HG03432 (cell line): ENCODE data around the gene L2HGDH.
A peak's percentile ranks its signal among the peaks of the same experiment; 100 is the strongest.
"Not testable (repeated sequence)": the region's sequence is repeated elsewhere in the genome, so short reads cannot be mapped to it uniquely, and the experiment has no call there.

ENCODE experiments used
- ATAC-seq: cut with Tn5 transposase; IDR thresholded peaks from one replicate; pipeline ENCODE4 v1.9.1; 2021; ENCODE audit warnings: mild to moderate bottlenecking, moderate library complexity; ENCODE audit not compliant: unreplicated experiment

The L2HGDH gene

GRCh38 chr14:50340045-50340444 lies 28.0 kb upstream of the L2HGDH start:
- no peak for ATAC-seq

DNA sequence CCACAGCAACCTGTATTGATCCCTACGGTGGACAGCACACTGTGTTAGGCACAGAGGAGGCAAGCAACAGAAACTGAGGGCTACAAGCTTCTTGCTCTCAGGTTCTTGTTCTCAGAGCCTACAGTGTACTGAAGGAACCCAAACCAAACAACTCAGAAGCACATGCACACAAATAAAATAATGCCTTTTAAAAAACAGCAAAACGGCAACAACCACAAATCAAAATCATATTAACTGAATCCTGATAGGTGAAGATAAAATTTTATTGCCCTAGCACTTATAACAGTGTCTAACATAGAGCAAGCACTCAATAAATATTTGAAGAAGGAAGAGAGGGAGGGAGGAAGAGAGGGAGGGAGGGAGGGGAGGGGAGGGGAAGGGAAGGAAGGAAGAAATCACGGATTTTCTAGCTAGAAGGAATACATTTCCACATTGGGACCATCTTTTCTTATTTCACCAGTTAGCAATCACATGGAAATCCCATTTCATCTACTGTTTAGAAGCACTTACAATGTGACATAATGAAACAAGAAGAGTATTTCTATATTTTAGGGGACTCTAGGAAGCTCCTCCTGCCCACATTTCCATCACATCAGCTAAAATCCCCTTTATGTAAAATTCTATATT lies 27.3 kb upstream of the L2HGDH start:
- ATAC-seq, result no peak

- ATAC-seq, result no peak
Observed at GRCh38 chr14:50338587-50338986, 26.6 kb upstream of the L2HGDH start.

DNA sequence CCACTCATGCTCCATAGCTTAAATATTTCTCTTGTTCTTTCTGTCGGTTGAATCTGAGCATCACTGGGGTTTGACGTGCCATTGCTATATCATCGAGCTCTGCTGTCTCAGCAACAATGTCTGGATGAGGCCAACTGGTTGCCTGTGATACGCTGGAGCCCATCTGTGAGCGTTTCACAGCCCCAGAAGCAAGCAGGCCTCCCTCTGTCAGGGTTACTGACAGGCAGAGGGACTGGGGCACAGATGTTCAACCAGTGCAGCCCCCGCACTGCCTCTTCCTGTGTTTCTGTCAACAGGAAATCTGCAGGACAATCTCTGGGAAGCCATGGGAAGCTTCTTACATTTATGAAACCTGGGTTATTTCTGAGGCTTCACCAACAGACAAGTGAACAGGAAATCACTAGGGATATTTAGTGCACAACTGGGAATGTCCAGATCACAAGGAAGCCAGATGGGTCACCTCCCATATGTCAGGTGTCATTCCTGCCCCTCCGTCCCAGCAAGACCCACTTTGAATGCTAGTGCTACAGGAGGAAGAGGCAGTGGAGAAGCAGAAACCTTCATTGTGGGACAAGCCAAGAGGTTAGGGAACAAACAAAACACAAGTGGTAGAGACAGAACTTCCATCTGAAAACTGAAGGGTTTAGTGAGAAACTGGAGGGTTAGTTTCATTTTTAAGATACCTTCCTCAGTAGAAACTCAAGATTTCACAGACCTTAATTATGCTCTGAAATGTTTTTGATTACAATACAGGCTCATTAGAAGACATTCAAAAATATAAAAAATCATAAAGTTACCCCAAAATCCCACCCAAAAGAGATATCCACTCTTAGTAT lies 24.2 kb upstream of the L2HGDH start:
- ATAC-seq, result no peak

DNA sequence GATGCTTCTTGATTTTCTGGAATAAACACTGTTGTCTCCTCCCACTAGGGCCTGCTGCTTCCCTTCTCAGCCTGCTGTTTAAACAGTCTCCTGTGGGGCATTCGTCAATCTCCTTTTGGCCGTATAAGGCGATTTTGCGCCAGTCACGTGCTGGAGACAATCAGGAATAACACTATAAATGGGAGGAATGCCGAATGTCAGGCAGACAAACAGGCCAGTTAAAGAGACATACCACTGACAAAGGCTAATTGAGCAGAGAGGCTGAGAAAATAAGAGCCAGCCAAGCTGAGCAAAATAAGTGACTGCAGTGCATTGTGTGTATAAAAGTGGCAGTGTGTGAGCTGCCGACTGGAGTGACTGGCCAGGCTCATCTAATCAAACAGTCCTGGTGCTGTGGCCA lies 23.4 kb upstream of the L2HGDH start:
- no peak for ATAC-seq

DNA sequence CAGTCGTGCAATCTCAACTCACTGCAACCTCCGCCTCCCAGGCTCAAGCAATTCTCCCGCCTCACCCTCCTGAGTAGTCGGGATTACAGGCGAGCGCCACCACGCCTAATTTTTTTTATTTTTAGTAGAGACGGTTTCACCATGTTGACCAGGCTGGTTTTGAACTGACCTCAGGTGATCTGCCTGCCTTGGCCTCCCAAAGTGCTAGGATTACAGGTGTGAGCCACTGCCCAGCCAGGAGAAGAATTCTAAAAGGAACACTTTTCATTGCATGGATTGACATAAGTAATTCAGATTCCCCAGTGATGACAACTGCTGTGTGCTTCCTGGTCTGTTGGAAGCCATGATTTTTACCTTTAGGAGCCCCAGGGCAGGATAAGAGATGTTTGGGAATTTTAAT lies 22.2 kb upstream of the L2HGDH start:
- no peak for ATAC-seq

- no peak for ATAC-seq
Observed at GRCh38 chr14:50333014-50333509, 21.0 kb upstream of the L2HGDH start.

DNA sequence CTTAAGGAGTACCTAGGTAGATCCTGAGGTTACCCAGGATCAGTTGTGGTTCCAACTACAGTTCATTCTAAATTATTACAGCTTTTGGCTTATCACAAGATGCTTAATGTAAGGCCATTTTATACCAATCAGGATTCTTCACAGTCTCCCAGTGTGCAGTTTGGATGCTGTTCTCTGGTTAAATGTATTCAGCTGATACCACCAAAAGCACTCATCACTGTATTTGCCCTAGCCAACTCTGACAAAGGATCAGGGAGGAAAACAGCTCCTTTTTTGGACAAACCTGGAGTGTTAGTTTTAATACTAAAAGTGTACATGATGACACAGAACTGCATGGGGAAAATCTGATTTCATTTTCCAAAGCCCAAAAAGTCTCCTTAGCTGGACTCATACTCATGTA lies 19.6 kb upstream of the L2HGDH start:
- no peak for ATAC-seq

- ATAC-seq, result peak; percentile 85
Observed at GRCh38 chr14:50321009-50321660, 9.1 kb upstream of the L2HGDH start.

GRCh38 chr14:50320283-50320682 lies 8.3 kb upstream of the L2HGDH start:
- peak; percentile 52 for ATAC-seq

DNA sequence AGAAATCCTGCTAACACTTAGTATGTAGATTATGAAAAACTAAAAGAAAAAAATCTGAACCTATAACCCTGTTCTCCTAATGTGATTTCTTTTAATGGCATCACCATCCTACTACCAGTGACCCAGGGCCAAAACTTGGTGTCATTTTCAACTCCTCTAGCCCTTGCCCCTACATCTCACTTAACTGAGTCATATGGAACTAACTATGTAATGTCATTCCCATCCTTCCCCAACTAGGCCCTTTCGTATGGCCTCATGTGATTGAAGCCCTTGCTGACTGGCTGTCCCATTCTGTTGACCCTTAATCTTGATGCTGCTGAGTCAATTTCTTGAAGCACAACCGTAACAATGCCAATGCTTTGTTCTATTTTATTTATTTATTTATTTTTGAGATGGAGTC lies 7.7 kb upstream of the L2HGDH start:
- ATAC-seq, result no peak

DNA sequence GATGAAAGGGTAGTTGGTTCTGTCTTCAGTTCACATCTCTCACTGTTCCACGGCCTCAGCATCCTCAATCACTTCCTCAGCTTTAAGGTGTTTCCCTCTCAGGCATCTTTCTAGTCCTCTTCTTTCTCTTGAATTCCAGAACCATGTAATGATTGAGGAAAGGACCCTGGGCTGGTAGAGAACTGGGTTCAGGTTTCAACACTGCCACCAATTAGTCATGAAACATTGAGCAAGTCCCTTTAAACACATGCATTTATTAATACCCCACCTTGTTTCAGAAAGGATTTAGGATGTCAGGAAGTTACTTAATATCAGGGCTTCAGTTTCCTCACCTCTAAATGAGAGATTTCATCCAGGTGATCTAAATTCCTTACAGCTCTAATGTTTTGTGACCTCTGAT lies 7.3 kb upstream of the L2HGDH start:
- no peak for ATAC-seq

- ATAC-seq, result no peak
Observed at GRCh38 chr14:50318031-50318626, 6.1 kb upstream of the L2HGDH start.

DNA sequence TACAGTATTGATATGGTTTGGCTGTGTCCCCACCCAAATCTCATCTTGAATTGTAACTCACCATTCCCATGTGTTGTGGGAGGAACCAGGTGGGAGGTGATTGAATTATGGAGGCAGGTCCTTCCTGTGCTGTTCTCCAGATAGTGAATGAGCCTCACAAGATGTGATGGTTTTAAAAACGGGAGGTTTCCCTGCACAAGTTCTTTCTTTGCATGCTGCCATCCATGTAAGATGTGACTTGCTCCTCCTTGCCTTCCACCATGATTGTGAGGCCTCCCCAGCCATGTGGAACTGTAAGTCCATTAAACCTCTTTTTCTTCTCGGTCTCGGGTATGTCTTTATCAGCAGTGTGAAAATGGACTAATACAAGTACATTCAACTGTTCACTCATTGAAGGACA lies 2.1 kb upstream of the L2HGDH start:
- ATAC-seq, result not testable (repeated sequence)

DNA sequence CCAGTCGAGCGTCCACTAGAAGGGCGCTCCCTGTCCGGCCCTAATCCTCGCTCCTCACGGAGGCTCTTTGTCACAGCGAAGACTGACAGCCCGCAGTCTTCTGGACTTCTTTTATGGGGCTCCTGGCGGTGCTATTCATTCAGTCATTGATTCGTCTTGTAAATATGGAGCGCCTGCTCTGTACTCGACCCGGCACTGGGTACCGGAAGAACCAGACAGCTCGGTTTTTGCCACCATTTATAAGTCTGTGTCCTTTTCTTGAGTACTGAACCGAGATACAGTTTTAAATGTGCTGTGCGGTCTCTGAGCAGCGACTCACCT lies 665 bp upstream of the L2HGDH start:
- peak; percentile 29 for ATAC-seq

GRCh38 chr14:50311337-50311971 lies 575 bp downstream of the L2HGDH start:
- ATAC-seq, result no peak

GRCh38 chr14:50310445-50310844 lies 1.6 kb downstream of the L2HGDH start:
- no peak for ATAC-seq

GRCh38 chr14:50308363-50308915 lies 3.6 kb downstream of the L2HGDH start:
- no peak for ATAC-seq

DNA sequence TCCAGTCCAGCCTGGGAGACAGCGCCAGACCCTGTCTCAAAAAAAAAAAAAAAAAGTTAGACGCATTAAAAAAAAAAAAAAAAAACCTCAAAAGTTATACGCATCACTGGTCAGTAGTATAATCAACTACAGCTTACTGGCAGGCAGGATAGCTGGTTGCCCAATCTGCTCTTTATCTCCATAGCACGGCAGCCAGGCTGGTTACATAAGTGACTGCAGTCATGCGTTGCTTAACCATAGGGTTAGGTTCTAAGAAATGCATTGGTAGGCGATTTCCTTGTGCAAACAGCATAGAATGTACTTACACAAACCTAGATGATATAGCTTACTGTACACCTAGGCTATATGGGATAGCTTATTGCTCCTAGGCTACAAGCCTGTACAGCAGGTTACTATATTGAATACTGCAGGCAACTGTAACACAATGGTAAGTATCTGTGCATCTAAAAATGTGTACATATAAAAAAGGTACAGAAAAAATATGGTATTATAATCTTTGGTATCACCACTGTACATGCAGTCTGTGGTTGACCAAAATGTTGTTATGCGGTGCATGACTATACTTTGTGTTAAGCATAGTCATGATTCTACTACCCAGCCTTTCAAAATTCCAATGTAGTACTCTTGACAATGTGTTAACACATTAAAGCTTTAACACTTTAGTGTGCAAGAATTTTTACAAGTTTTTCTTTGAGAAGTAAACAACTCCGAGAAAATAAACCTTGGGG lies 8.1 kb downstream of the L2HGDH start:
- ATAC-seq, result no peak

DNA sequence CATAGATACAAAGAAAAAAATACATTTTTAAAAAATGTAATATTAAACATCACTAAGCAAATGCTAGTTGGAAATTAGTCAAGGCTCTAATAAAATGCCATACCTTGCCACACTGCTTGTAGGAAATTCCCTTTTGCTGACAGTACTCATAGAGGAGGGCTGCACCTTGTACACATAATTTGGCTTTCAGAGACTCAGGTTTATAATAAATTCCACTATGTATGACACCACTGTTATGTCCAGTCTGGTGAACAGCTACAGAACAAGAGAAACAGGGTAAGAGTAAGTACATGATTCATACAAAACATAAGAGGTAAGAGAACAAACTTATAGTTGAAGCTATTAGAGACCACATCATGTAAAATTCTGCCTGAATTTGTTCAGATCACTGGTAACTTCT lies 10.1 kb downstream of the L2HGDH start:
- ATAC-seq, result no peak
